A549 (cell line): ENCODE measurements around the gene TOMM40. TPM values are rescaled to one million over a fixed set of nuclear protein-coding genes. Genes with fewer than 3 reads are reported as not detected.
"Not testable (repeated sequence)": the region's sequence is repeated elsewhere in the genome, so short reads cannot be mapped to it uniquely, and the experiment has no call there.

Experiments used
- ATAC-seq, 2 experiments: fragments of 200-7000 bp in 1 of 2; fragments of >200 bp in 1 of 2; cut with Nextera tagmentation in 1 of 2; cut with Tn5 transposase in 1 of 2; 3 replicates each; pipeline versions ENCODE4 v1.8.0 to v1.9.1; 2018 to 2020; ENCODE audit warnings: mild to moderate bottlenecking in 1 of 2, moderate library complexity in 1 of 2
- CTCF ChIA-PET: fragments of 300-600 bp; sonication (Branson Sonifier 250); formaldehyde crosslinking; extraction: SDS; loops from one replicate; lab custom pipeline; 2021; ENCODE audit warnings: antibody characterized with exemption, inconsistent platforms; lab: Yijun Ruan, JAX
- POLR2A ChIA-PET: fragments of 350-600 bp; formaldehyde crosslinking; extraction: SDS; loops from one replicate; lab custom pipeline; 2021; ENCODE audit warnings: antibody characterized with exemption, inconsistent platforms; lab: Yijun Ruan, JAX
- DNase-seq, 2 experiments: peaks; one replicate each; pipeline versions ENCODE4 v3.0.0 to v3.0.0-alpha.2; 2011 to 2016; ENCODE audit warnings: low read depth in 1 of 2, low spot score in 1 of 2
- FAIRE-seq: peaks from 2 replicates; lab custom pipeline; 2011; peaks lifted over from hg19 to GRCh38; lab: Jason Lieb, UNC
- H3K27ac ChIP-seq, 2 experiments: fragments of >200 bp; sonication (Bioruptor Twin); formaldehyde crosslinking; 3 replicates each; pipeline ENCODE4 v1.5.1; 2016 to 2017
- H3K4me1 ChIP-seq: fragments of >200 bp; sonication (Bioruptor Twin); formaldehyde crosslinking; 3 replicates; pipeline ENCODE4 v1.6.1; 2016
- H3K4me2 ChIP-seq: fragments of >200 bp; sonication (Bioruptor Twin); formaldehyde crosslinking; 3 replicates; pipeline ENCODE4 v1.6.1; 2016
- H3K4me3 ChIP-seq: fragments of >200 bp; sonication (Bioruptor Twin); formaldehyde crosslinking; 3 replicates; pipeline ENCODE4 v1.5.1; 2016
- H3K9me3 ChIP-seq: fragments of >200 bp; sonication (Bioruptor Twin); formaldehyde crosslinking; 3 replicates; pipeline ENCODE4 v1.6.1; 2016
- BHLHE40 ChIP-seq: IDR thresholded peaks from 2 replicates; pipeline ENCODE4 v1.6.1; 2012; ENCODE audit warnings: low read depth, low read length, inconsistent platforms
- CBX2 ChIP-seq: fragments of 200-600 bp; sonication (generic); IDR thresholded peaks from 2 replicates; pipeline ENCODE4 v1.6.1; 2016; ENCODE audit warnings: low read depth, mild to moderate bottlenecking, borderline replicate concordance
- CBX8 ChIP-seq: fragments of 200-600 bp; sonication (generic); IDR thresholded peaks from 2 replicates; pipeline ENCODE4 v1.6.1; 2016
- CHD2 ChIP-seq: fragments of 150-350 bp; IDR thresholded peaks from 2 replicates; pipeline ENCODE4 v1.6.1; 2014; ENCODE audit warnings: low read length; ENCODE audit not compliant: partially characterized antibody
- EHF ChIP-seq: fragments of 250-450 bp; sonication (Bioruptor Pico); IDR thresholded peaks from 2 replicates; pipeline ENCODE4 v1.5.0; 2020; ENCODE audit warnings: mild to moderate bottlenecking
- EHMT2 ChIP-seq: fragments of 200-600 bp; sonication (generic); IDR thresholded peaks from 2 replicates; pipeline ENCODE4 v1.6.1; 2016; ENCODE audit warnings: antibody characterized with exemption, low read depth, mild to moderate bottlenecking, moderate library complexity
- ESRRA ChIP-seq: fragments of 150-350 bp; IDR thresholded peaks from 2 replicates; pipeline ENCODE4 v1.6.1; 2014; ENCODE audit warnings: mild to moderate bottlenecking, low read length, borderline replicate concordance
- FOSB ChIP-seq: fragments of 250-450 bp; sonication (Bioruptor Pico); IDR thresholded peaks from 2 replicates; pipeline ENCODE4 v1.5.0; 2020; ENCODE audit warnings: mild to moderate bottlenecking, moderate library complexity
- GATA3 ChIP-seq: IDR thresholded peaks from 2 replicates; pipeline ENCODE4 v1.6.1; 2012; ENCODE audit warnings: borderline replicate concordance
- HEYL ChIP-seq: fragments of 250-450 bp; sonication (Bioruptor Pico); IDR thresholded peaks from 2 replicates; pipeline ENCODE4 v1.8.0; 2021; ENCODE audit warnings: mild to moderate bottlenecking, moderate library complexity
- JUNB ChIP-seq: fragments of >200 bp; sonication (Bioruptor Twin); formaldehyde crosslinking; IDR thresholded peaks from 2 replicates; pipeline ENCODE4 v1.6.1; 2016
- NFE2L2 ChIP-seq: fragments of 150-350 bp; conservative IDR thresholded peaks from 2 replicates; pipeline ENCODE4 v1.6.1; 2014; ENCODE audit warnings: low read length
- NPAS2 ChIP-seq: fragments of 250-450 bp; sonication (Bioruptor Pico); IDR thresholded peaks from 2 replicates; pipeline ENCODE4 v1.8.0; 2022; ENCODE audit warnings: mild to moderate bottlenecking, moderate library complexity, borderline replicate concordance
- NR3C1 ChIP-seq: fragments of >200 bp; sonication (Bioruptor Twin); formaldehyde crosslinking; IDR thresholded peaks from 3 replicates; pipeline ENCODE4 v1.6.1; 2017
- PHF8 ChIP-seq: fragments of 200-600 bp; sonication (generic); IDR thresholded peaks from 2 replicates; pipeline ENCODE4 v1.6.1; 2016; ENCODE audit warnings: low read depth, mild to moderate bottlenecking, antibody characterized with exemption, moderate library complexity, borderline replicate concordance
- POLR2A ChIP-seq: IDR thresholded peaks from 2 replicates; pipeline ENCODE4 v1.6.1; 2012; ENCODE audit warnings: mild to moderate bottlenecking, low read length
- RAD21 ChIP-seq, 2 experiments: fragments of >200 bp in 1 of 2; sonication (Bioruptor Twin) in 1 of 2; formaldehyde crosslinking in 1 of 2; IDR thresholded peaks in 1 of 2; conservative IDR thresholded peaks in 1 of 2; 2 replicates in 1 of 2; 3 replicates in 1 of 2; pipeline ENCODE4 v1.6.1; 2012 to 2018; ENCODE audit warnings: inconsistent platforms in 1 of 2
- RFX5 ChIP-seq: fragments of 450-650 bp; IDR thresholded peaks from 2 replicates; pipeline ENCODE4 v1.7.1; 2014; ENCODE audit warnings: antibody characterized with exemption, mild to moderate bottlenecking, moderate library complexity
- RNF2 ChIP-seq: fragments of 200-600 bp; sonication (generic); IDR thresholded peaks from 2 replicates; pipeline ENCODE4 v1.6.1; 2016; ENCODE audit warnings: low read depth, mild to moderate bottlenecking, antibody characterized with exemption, moderate library complexity, borderline replicate concordance
- SMC3 ChIP-seq: fragments of >200 bp; sonication (Bioruptor Twin); formaldehyde crosslinking; IDR thresholded peaks from 3 replicates; pipeline ENCODE4 v1.6.1; 2018; ENCODE audit warnings: inconsistent platforms
- TP53 ChIP-seq: fragments of 250-450 bp; sonication (Bioruptor Pico); IDR thresholded peaks from 2 replicates; pipeline ENCODE4 v1.5.0; 2021; ENCODE audit warnings: mild to moderate bottlenecking, moderate library complexity
- ZNF302 ChIP-seq: fragments of 250-450 bp; sonication (Bioruptor Pico); IDR thresholded peaks from 2 replicates; pipeline ENCODE4 v1.9.0; 2021; ENCODE audit warnings: inconsistent platforms, mild to moderate bottlenecking, moderate library complexity
- ZSCAN20 ChIP-seq: fragments of 250-450 bp; sonication (Bioruptor Pico); IDR thresholded peaks from 2 replicates; pipeline ENCODE4 v1.8.0; 2022; ENCODE audit warnings: mild to moderate bottlenecking, moderate library complexity
- WGBS: methylation state at CpG from one replicate; pipeline ENCODE4 v1.1.6; 2017; ENCODE audit errors: missing lambda C conversion rate; 5-methylcytosine and 5-hydroxymethylcytosine counted together
- polyA plus RNA-seq, 4 experiments: library from polyadenylated mRNA; depleted of rRNA in 3 of 4; stranded (reverse); fragments of >200 nt; fragmentation: RNase III in 1 of 4; extraction: RNeasy Plus Mini Kit Qiagen cat#74134 plus additional on column Dnase treatment in 1 of 4; gene quantifications; 2 replicates in 3 of 4; 3 replicates in 1 of 4; pipeline ENCODE4 v1.2.3, GENCODE V29; 2011 to 2017
- TF ChIP-seq, protein P1 (sequence below): fragments of 150-350 bp; IDR thresholded peaks from 2 replicates; pipeline ENCODE4 v1.6.1; 2014; ENCODE audit warnings: low read depth, mild to moderate bottlenecking, low read length
- TF ChIP-seq, protein P2 (sequence below): fragments of >200 bp; sonication (Bioruptor Twin); formaldehyde crosslinking; IDR thresholded peaks from 3 replicates; pipeline ENCODE4 v1.5.1; 2016

Gene TOMM40
- polyA plus RNA-seq, 2 of the 4 experiments (the other 2 are of a cell fraction) = 92.7 to 180 TPM

DNA sequence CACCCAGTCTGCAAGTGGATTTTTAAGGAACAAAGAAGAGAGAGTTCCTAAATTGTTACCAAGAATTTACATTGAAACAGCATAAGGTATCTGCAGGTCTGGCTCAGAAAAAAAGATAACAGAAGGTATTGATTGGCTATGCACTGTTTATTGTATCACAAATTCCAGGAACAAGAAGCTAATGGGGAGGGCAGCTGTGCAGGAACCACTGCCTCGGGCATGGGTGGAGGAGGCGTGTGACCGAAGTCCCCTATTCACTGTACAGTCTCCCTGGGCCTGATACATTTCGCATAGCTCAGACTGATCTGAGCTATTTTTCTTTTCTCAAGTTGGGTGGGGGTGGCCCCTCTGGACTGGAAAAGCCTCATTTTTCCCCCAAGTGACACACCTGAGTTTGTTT is 33.2 kb upstream of the TOMM40 start:
- no peak overlapping the region for H3K4me3 ChIP-seq
- POLR2A ChIA-PET = no interaction called here
- peak in 1 of 2 experiments; percentile 24; a peak in 1 of 6 replicates for ATAC-seq
- CTCF ChIA-PET = interaction anchor here (0.9 to 2.4 kb wide), 10 partner anchors 9 to 134 kb away, joined by 3 to 7 read pairs (median 4); partner anchors contain the start of gene NECTIN2
- TF ChIP-seq NPAS2 (CRISPR knock-in tag) (no peak), ESRRA (no peak), CHD2 (no peak), NFE2L2 (no peak), SMC3 (no peak), EHMT2 (no peak), EHF (CRISPR knock-in tag) (no peak)
- TF ChIP-seq, protein P1, sequence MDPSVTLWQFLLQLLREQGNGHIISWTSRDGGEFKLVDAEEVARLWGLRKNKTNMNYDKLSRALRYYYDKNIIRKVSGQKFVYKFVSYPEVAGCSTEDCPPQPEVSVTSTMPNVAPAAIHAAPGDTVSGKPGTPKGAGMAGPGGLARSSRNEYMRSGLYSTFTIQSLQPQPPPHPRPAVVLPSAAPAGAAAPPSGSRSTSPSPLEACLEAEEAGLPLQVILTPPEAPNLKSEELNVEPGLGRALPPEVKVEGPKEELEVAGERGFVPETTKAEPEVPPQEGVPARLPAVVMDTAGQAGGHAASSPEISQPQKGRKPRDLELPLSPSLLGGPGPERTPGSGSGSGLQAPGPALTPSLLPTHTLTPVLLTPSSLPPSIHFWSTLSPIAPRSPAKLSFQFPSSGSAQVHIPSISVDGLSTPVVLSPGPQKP = no peak
- DNase-seq = no peak
- no peak overlapping the region for H3K4me2 ChIP-seq
- H3K9me3 ChIP-seq = no peaks in the 10 kb centered on the region
- WGBS = 90% methylated on average over 4 of the region's 4 CpGs
- no peak overlapping the region for H3K27ac ChIP-seq
- peaks cover 3% of the 10 kb centered on the region; the same call in 1 of the 3 replicates for H3K4me1 ChIP-seq
- no peak for FAIRE-seq

DNA sequence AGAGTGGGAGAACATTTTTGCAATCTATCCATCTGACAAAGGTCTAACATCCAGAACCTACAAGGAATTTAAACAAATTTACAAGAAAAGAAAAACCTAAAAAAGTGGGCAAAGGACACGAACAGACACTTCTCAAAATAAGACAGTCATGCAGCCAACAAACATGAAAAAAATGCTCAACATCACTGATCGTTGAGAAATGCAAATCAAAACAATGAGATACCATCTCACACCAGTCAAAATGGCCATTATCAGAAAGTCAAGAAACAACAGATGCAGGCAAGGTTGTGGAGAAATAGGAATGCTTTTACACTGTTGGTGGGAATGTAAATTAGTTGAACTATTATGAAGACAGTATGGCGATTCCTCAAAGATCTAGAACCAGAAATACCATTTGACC is 29.5 kb upstream of the TOMM40 start:
- POLR2A ChIA-PET, H3K9me3 ChIP-seq, CTCF ChIA-PET, ATAC-seq, H3K4me1 ChIP-seq, DNase-seq, H3K27ac ChIP-seq, H3K4me3 ChIP-seq, H3K4me2 ChIP-seq: not testable (repeated sequence)
- WGBS = 84% methylated on average over 3 of the region's 3 CpGs
- FAIRE-seq = peak; percentile 59

DNA sequence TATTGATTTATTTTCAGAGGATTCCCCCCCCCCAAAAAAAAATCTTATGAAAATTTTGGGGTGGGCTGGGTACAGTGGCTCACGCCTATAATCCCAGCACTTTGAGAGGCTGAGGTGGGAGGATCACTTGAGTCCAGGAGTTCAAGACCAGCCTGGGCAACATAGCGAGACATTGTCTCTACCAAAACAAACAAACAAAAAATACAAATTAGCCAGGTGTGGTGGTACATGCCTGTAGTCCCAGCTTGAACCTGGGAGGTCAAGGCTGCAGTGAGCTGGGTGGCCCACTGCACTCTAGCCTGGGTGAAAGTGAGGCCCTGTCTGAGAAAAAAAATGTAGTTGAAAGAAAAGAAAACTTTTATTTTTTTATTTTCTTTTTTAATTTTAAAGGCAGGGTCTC is 27.1 kb upstream of the TOMM40 start:
- DNase-seq = no peak
- POLR2A ChIA-PET = no interaction called here
- no peak for TF ChIP-seq HEYL (CRISPR knock-in tag)
- TF ChIP-seq CBX2 = no peak
- TF ChIP-seq JUNB = no peak
- no peak for TF ChIP-seq ZSCAN20
- no peak for TF ChIP-seq EHF (CRISPR knock-in tag)
- TF ChIP-seq GATA3 = no peak
- no peak for TF ChIP-seq TP53 (CRISPR knock-in tag)
- no peak for TF ChIP-seq POLR2A
- no peak for TF ChIP-seq ZNF302
- TF ChIP-seq RNF2 = no peak
- no peak for TF ChIP-seq NR3C1
- TF ChIP-seq PHF8 = no peak
- no peak for TF ChIP-seq SMC3
- TF ChIP-seq, protein P2, sequence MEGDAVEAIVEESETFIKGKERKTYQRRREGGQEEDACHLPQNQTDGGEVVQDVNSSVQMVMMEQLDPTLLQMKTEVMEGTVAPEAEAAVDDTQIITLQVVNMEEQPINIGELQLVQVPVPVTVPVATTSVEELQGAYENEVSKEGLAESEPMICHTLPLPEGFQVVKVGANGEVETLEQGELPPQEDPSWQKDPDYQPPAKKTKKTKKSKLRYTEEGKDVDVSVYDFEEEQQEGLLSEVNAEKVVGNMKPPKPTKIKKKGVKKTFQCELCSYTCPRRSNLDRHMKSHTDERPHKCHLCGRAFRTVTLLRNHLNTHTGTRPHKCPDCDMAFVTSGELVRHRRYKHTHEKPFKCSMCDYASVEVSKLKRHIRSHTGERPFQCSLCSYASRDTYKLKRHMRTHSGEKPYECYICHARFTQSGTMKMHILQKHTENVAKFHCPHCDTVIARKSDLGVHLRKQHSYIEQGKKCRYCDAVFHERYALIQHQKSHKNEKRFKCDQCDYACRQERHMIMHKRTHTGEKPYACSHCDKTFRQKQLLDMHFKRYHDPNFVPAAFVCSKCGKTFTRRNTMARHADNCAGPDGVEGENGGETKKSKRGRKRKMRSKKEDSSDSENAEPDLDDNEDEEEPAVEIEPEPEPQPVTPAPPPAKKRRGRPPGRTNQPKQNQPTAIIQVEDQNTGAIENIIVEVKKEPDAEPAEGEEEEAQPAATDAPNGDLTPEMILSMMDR = no peak
- TF ChIP-seq BHLHE40 = no peak
- no peak for TF ChIP-seq RAD21 (conservative IDR thresholded peaks at IDR 0.05 in 1 of 2, IDR thresholded peaks at IDR 0.05 in 1 of 2)
- no peak for TF ChIP-seq FOSB (CRISPR knock-in tag)
- no peak for TF ChIP-seq RFX5
- no peak for TF ChIP-seq CBX8
- TF ChIP-seq, all 56 proteins: peak for 0
- Histone ChIP-seq H3K4me2 (no peak overlapping the region), H3K9me3 (no peaks in the 10 kb centered on the region), H3K27ac (no peak overlapping the region), H3K4me1 (no peaks in the 10 kb centered on the region), H3K4me3 (no peak overlapping the region)
- CTCF ChIA-PET = interaction anchor here (1.0 kb wide), 1 partner anchor 13 kb away, joined by 3 read pairs; no protein-coding TSS in a partner anchor
- no peak for FAIRE-seq
- 91% methylated on average over 2 of the region's 2 CpGs for WGBS
- ATAC-seq = no peak
